H7 (cell line): ENCODE measurements around the gene NACAD. TPM values are rescaled to one million over a fixed set of nuclear protein-coding genes. Genes with fewer than 3 reads are reported as not detected.
"Not testable (repeated sequence)": the region's sequence is repeated elsewhere in the genome, so short reads cannot be mapped to it uniquely, and the experiment has no call there.

Experiments
- DNase-seq: peaks from one replicate; pipeline ENCODE4 v3.0.0; 2012
- H3K27me3 ChIP-seq: 2 replicates; pipeline ENCODE4 v1.6.0; 2011; ENCODE audit warnings: mild to moderate bottlenecking, low read length; ENCODE audit not compliant: control insufficient read depth, insufficient read depth
- H3K36me3 ChIP-seq: replicated peaks from 2 replicates; pipeline ENCODE4 v1.5.1; 2011; ENCODE audit warnings: low read length; ENCODE audit not compliant: control insufficient read depth, insufficient read depth
- H3K4me3 ChIP-seq: 2 replicates; pipeline ENCODE4 v1.5.1; 2011; ENCODE audit warnings: low read depth, mild to moderate bottlenecking, control low read depth, low read length, moderate library complexity; ENCODE audit not compliant: insufficient read depth
- total RNA-seq: library from RNA; depleted of rRNA; stranded (reverse); fragments of >200 nt; shearing (Covaris generic); gene quantifications from 2 replicates; pipeline ENCODE4 v1.2.3, GENCODE V29; 2014

NACAD gene
- total RNA-seq, 1 experiment from 2014 or later = 1.7 TPM

GRCh38 chr7:45123913-45124710 is 35.3 kb upstream of the NACAD start:
- DNase-seq = peak; percentile 86
- H3K27me3 ChIP-seq = no peaks in the 10 kb centered on the region
- no peaks in the 10 kb centered on the region for H3K36me3 ChIP-seq
- no peak overlapping the region for H3K4me3 ChIP-seq

- H3K27me3 ChIP-seq = no peaks in the 10 kb centered on the region
- H3K4me3 ChIP-seq = no peak overlapping the region
- H3K36me3 ChIP-seq = no peaks in the 10 kb centered on the region
- DNase-seq = peak; percentile 37
Measured at GRCh38 chr7:45122975-45123860, 34.4 kb upstream of the NACAD start.

GRCh38 chr7:45119550-45119949 is 30.8 kb upstream of the NACAD start:
- H3K4me3 ChIP-seq = no peak overlapping the region
- no peaks in the 10 kb centered on the region for H3K36me3 ChIP-seq
- no peak for DNase-seq

GRCh38 chr7:45118889-45119331 is 30.1 kb upstream of the NACAD start:
- no peak for DNase-seq
- H3K36me3 ChIP-seq = no peaks in the 10 kb centered on the region
- no peak overlapping the region for H3K4me3 ChIP-seq
- no peaks in the 10 kb centered on the region for H3K27me3 ChIP-seq

More at GRCh38 chr7:45119550-45119949, 30.8 kb upstream of the NACAD start:
- no peaks in the 10 kb centered on the region for H3K27me3 ChIP-seq

- DNase-seq = no peak
- H3K36me3 ChIP-seq = no peaks in the 10 kb centered on the region
- H3K4me3 ChIP-seq = no peak overlapping the region
- no peaks in the 10 kb centered on the region for H3K27me3 ChIP-seq
Measured at GRCh38 chr7:45118292-45118691, 29.5 kb upstream of the NACAD start.

- Histone ChIP-seq H3K36me3 (no peaks in the 10 kb centered on the region), H3K27me3 (no peaks in the 10 kb centered on the region), H3K4me3 (no peak overlapping the region)
- DNase-seq = no peak
Measured at GRCh38 chr7:45117582-45117981, 28.8 kb upstream of the NACAD start.

- H3K27me3 ChIP-seq = no peaks in the 10 kb centered on the region
- DNase-seq = no peak
- no peaks in the 10 kb centered on the region for H3K36me3 ChIP-seq
- H3K4me3 ChIP-seq = no peak overlapping the region
Measured at GRCh38 chr7:45116048-45116447, 27.3 kb upstream of the NACAD start.

- no peak for DNase-seq
- H3K27me3 ChIP-seq = no peaks in the 10 kb centered on the region
- no peaks in the 10 kb centered on the region for H3K36me3 ChIP-seq
- H3K4me3 ChIP-seq = no peak overlapping the region
Measured at GRCh38 chr7:45114926-45115325, 26.2 kb upstream of the NACAD start.

- H3K27me3 ChIP-seq, DNase-seq, H3K36me3 ChIP-seq, H3K4me3 ChIP-seq: not testable (repeated sequence)
Measured at GRCh38 chr7:45114257-45114656, 25.5 kb upstream of the NACAD start.

- Histone ChIP-seq H3K36me3 (peaks cover 17% of the 10 kb centered on the region), H3K4me3 (no peak overlapping the region), H3K27me3 (no peaks in the 10 kb centered on the region)
- no peak for DNase-seq
Measured at GRCh38 chr7:45112648-45113047, 23.9 kb upstream of the NACAD start.

GRCh38 chr7:45111298-45112223 is 22.8 kb upstream of the NACAD start, which contains the start of gene TBRG4:
TSS of gene TBRG4 (minus strand) at chr7:45111697. CDS start at chr7:45109237, 2,460 bp downstream.
- H3K4me3 ChIP-seq = peak within 1 kb of the TSS; percentile 99
- H3K36me3 ChIP-seq = peaks cover 28% of the 10 kb centered on the region
- peak; percentile 96 for DNase-seq
- no peaks in the 10 kb centered on the region for H3K27me3 ChIP-seq

GRCh38 chr7:45108863-45109262 is 20.1 kb upstream of the NACAD start:
- peaks cover 54% of the 10 kb centered on the region for H3K36me3 ChIP-seq
- H3K4me3 ChIP-seq = no peak overlapping the region
- H3K27me3 ChIP-seq = no peaks in the 10 kb centered on the region

GRCh38 chr7:45107356-45107755 is 18.6 kb upstream of the NACAD start:
- Histone ChIP-seq H3K4me3 (no peak overlapping the region), H3K27me3 (no peaks in the 10 kb centered on the region), H3K36me3 (peaks cover 68% of the 10 kb centered on the region)
- DNase-seq = no peak

More at GRCh38 chr7:45108863-45109262, 20.1 kb upstream of the NACAD start:
- no peak for DNase-seq

- no peaks in the 10 kb centered on the region for H3K27me3 ChIP-seq
- DNase-seq = no peak
- peaks cover 74% of the 10 kb centered on the region for H3K36me3 ChIP-seq
- H3K4me3 ChIP-seq = no peak overlapping the region
Measured at GRCh38 chr7:45106820-45107219, 18.1 kb upstream of the NACAD start.
